Measurements from ENCODE around the gene MYH11.

Gene MYH11

GRCh38 chr16:15856901-15857698, at the start of gene MYH11:
TSS of gene MYH11 (minus strand) at chr16:15857028. CDS start at chr16:15838252, 18,776 bp downstream.
- DNase-seq (ENCODE audit: low read depth in 2 of 2) = no peak

DNA sequence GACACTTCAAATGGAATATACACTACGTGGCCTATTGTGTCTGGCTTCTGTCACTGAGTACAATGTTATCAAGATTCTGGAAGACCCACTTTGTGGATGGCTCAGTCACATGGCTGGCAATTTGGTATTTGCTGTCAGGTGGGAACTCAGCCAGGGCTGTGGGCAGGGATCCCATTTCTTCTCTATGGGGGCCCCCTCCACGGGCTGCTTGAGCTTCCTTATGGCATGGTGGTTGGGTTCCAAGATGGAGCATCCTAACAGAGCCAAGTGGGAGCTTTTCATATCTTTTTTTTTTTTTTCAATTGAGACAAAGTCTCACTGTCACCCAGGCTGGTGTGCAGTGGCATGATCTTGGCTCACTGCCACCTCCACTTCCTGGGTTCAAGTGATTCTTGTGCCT, 49.6 kb upstream of the MYH11 start:
- DNase-seq (ENCODE audit: low read depth in 2 of 2) = no peak

- no peak for DNase-seq (ENCODE audit: low read depth in 2 of 2)
Measured at GRCh38 chr16:15903960-15904359, 47.1 kb upstream of the MYH11 start.

- DNase-seq (ENCODE audit: low read depth in 2 of 2) = no peak
Measured at GRCh38 chr16:15900901-15901500, 44.2 kb upstream of the MYH11 start.

- no peak for DNase-seq (ENCODE audit: low read depth in 2 of 2)
Measured at GRCh38 chr16:15900357-15900756, 43.5 kb upstream of the MYH11 start.

- no peak for DNase-seq (ENCODE audit: low read depth in 2 of 2)
Measured at GRCh38 chr16:15899538-15900100, 42.8 kb upstream of the MYH11 start.

GRCh38 chr16:15898654-15899053, 41.8 kb upstream of the MYH11 start:
- no peak for DNase-seq (ENCODE audit: low read depth in 2 of 2)

DNA sequence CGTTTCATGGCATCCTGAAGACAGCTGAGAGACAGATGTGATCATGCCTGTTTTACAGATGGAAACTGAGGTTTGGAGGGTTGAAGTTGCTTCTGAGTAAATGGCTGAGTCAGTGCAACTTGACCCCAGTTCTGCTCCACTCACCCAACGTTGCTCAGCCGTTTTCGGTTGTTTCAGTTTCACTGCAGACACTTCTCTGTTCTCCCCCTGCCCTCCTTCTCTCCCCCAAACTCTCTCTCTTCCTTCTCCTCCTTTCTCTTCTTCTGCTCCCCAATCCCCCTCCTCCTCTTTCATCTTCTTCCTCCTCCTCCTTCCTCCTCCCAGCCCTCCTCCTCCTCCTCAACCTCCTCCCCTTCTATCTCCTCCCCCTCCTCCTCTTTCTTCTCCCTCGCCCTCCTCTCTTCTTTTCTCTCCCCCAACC, 41.0 kb upstream of the MYH11 start:
- no peak for DNase-seq (ENCODE audit: low read depth in 2 of 2)

GRCh38 chr16:15897121-15897780, 40.4 kb upstream of the MYH11 start:
- no peak for DNase-seq (ENCODE audit: low read depth in 2 of 2)

DNA sequence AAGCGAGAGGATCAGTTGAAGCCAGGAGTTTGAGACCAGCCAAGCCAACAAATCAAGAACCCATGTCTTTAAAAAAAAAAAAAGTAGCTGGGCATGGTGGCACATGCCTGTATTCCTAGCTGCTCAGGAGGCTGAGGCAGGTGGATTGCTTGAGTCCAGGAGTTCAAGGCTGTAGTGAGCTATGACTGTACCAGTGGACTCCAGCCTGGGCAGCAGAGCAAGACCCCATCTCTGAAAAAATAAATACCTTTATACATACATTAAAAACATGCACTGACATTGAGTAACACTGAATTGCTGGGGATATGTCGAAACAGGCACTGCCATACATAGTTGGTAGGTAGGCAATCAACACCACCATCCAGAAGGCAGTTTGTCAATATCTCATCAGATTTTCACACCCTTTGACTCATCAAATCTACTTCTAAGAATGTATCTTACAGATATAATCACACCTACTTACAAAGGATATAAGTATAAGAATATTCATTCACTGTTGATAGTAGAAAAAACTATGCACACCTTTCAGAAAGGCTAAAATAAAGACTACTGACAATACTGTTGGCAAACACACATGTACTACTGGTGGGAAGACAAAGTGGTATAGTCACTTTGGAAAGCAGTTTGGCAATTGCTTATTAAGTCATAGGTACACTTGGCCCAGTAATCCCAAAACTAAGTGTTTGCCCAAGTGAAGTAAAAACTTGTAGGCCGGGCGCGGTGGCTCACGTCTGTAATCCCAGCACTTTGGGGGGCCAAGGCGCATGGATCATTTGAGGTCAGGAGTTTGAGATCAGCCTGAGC, 37.9 kb upstream of the MYH11 start:
- DNase-seq (ENCODE audit: low read depth in 2 of 2) = no peak

GRCh38 chr16:15891508-15891907, 34.7 kb upstream of the MYH11 start:
- no peak for DNase-seq (ENCODE audit: low read depth in 2 of 2)

DNA sequence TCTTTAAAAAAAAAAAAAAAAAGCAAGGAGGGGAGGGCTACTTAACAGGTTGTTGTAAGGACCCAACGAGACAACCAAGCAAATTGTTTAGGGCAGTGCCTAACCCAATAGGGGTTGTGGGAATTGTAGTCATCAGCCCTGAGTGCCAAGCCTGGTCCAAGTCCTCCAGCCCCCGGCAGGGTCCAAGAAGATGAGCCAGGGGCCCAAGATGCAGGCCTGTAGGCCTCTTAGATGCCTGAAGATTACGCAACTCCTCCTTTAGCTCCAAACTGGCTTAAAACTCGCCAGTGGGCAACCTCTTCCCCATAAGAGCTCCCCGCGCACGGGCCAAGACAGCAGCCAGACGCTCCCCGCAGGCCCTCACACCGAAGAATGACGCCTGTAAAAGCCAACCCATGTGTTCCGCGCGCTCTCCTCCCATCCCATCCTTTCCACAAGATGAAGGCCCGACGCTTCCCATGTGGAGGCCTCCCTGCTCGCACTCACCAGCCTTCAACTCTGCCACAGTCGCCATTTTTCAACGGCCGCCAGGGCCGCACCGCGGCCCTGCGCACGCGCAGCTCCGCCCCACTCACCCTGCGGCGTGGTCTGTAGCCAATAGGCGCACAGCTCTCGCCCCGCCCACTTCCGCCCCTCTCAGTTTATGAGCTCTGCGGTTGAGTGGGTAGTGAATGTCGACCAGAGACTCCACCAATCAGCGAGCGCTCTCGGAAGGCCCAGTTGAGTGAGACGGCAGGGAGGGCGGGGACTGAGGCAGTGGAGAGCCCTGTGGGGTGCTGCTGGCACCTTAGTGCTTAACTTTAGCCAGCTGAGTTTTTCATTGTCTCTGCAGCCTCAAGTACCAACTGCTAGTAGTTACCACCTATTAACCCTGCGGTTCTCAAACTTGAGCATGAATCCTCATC, 31.5 kb upstream of the MYH11 start, which contains the start of gene CEP20:
Gene CEP20 (minus strand): TSS at position 532 of the 905 bp plus-strand sequence. CDS start 18 bp downstream, at position 514.
- peak; percentile 97 to 100 for DNase-seq (ENCODE audit: low read depth in 2 of 2)

DNA sequence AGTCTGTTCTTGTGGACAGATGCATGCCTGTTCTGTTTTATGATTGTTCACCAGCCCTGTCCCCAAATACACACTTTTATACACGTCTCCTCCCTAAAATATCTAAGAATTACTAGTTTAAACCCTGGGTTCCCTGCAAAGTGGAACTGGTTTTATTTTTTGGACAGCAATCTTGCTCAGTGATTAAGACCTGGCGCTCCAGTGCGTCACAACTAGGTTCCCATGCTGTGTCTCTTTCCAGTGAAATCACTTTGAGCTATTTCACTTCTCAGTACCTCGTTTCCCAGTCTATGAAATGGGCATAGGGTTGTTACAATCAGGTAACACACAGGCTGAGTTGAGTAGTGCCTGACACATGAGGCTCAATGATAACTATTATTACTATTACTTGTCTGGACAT, 30.5 kb upstream of the MYH11 start:
- no peak for DNase-seq (ENCODE audit: low read depth in 2 of 2)

- no peak for DNase-seq (ENCODE audit: low read depth in 2 of 2)
Measured at GRCh38 chr16:15886078-15886477, 29.2 kb upstream of the MYH11 start.

DNA sequence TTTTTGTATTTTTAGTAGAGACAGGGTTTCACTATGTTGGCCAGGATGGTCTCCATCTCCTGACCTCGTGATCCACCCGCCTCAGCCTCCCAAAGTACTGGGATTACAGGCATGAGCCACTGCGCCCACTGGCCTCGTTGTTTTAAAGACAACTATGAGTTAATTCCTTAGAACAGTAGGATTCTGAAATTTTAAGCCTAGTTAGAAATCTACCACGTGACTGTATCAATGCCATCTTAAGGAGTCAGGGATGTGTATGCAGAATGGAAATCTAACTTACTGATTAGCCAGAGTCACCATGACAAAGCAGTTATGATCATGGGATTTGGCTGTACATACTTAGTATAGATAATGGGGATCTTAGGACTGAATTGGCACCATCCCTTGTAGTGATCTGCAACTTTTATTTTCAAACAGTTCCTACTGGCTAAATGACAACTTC, 28.8 kb upstream of the MYH11 start:
- no peak for DNase-seq (ENCODE audit: low read depth in 2 of 2)

GRCh38 chr16:15882563-15882962, 25.7 kb upstream of the MYH11 start:
- DNase-seq (ENCODE audit: low read depth in 2 of 2) = no peak

DNA sequence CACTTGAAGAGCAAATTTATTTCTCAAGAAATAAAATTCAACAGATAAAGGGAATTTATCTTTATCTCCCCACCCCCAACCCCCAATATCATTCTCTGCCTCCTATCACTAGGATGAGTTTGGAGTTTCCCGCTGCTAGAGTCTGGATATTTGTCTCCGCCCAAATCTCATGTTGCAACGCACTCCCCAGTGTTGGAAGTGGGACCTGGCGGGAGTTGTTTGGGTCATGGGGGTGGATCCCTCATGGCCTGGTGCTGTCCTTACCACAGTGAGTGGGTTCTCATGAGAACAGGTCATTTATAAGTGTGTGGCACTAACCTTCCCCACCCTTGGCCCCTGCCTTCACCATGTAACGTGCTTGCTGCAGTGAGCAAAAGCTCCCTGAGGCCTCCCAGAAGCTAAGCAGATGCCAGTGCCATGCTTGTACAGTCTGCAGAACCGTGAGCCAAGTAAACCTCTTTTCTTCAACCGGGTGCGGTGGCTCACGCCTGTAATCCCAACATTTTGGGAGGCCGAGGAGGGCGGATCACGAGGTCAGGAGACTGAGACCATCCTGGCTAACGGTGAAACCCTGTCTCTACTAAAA, 25.1 kb upstream of the MYH11 start:
- DNase-seq (ENCODE audit: low read depth in 2 of 2) = no peak

GRCh38 chr16:15880434-15881308, 23.8 kb upstream of the MYH11 start:
- no peak for DNase-seq (ENCODE audit: low read depth in 2 of 2)

DNA sequence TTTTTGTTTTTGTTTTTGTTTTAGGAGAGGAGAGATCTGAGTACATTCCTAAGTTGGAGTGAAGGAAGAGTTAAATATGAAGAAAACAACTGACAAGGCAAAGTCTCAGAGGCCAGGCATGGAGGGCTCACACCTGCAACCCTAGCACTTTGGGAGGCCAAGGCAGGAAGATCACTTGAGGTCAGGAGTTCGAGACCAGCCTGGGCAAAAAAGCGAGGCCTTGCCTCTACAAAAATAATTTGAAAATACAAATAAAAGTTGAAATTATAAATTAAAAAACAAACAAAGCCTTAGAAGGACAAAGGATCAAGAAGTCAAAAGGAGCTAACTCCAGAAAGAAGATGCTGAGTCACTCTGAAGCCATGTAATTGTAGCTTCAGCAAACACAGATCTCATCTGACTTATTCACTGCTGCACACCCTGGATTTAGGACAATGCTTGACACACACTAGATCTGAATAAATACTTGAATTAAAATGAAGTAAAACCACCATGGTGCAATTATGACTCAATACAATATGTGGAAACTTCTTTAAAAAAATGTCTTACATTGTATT, 22.5 kb upstream of the MYH11 start:
- DNase-seq (ENCODE audit: low read depth in 2 of 2) = no peak

Data from stimulated activated CD8-positive, alpha-beta memory T cell treated with anti-CD3 and anti-CD28 coated beads, Interleukin-15, amount 100 ng/mL, for 4 hours (primary cell).